H9 (cell line): ENCODE data around the gene NLRP1. TPM values are rescaled to one million over a fixed set of nuclear protein-coding genes. Genes with fewer than 3 reads are reported as not detected.

Experiments
- DNase-seq: peaks from one replicate; pipeline ENCODE4 v3.0.0-alpha.2; 2017
- H2AFZ ChIP-seq: one replicate; pipeline ENCODE4 v1.6.1; 2013; ENCODE audit warnings: mild to moderate bottlenecking, low read length, control low read depth, moderate library complexity
- H2AK5ac ChIP-seq: 2 replicates; pipeline ENCODE4 v1.6.1; 2013; ENCODE audit warnings: low read length, control low read depth, mixed read lengths; ENCODE audit not compliant: insufficient read length
- H2BK120ac ChIP-seq: one replicate; pipeline ENCODE4 v1.6.1; 2013; ENCODE audit warnings: low read depth, mild to moderate bottlenecking, low read length, control low read depth, inconsistent platforms; ENCODE audit not compliant: poor library complexity, severe bottlenecking
- H2BK12ac ChIP-seq: 2 replicates; pipeline ENCODE4 v1.6.1; 2013; ENCODE audit warnings: low read length, control low read depth, mixed read lengths, low read depth; ENCODE audit not compliant: insufficient read length
- H2BK15ac ChIP-seq: 2 replicates; pipeline ENCODE4 v1.6.1; 2013; ENCODE audit warnings: low read depth, low read length, control low read depth
- H2BK20ac ChIP-seq: one replicate; pipeline ENCODE4 v1.6.1; 2013; ENCODE audit warnings: low read depth, mild to moderate bottlenecking, low read length, control low read depth, inconsistent platforms; ENCODE audit not compliant: poor library complexity, severe bottlenecking
- H2BK5ac ChIP-seq: 2 replicates; pipeline ENCODE4 v1.6.1; 2013; ENCODE audit warnings: low read length, control low read depth, mixed read lengths; ENCODE audit not compliant: insufficient read length
- H3K14ac ChIP-seq: 2 replicates; pipeline ENCODE4 v1.6.1; 2013; ENCODE audit warnings: low read length, control low read depth; ENCODE audit not compliant: insufficient read depth
- H3K18ac ChIP-seq: 2 replicates; pipeline ENCODE4 v1.6.1; 2013; ENCODE audit warnings: low read depth, mild to moderate bottlenecking, mixed read lengths, low read length, control low read depth; ENCODE audit not compliant: insufficient read length
- H3K23ac ChIP-seq: 2 replicates; pipeline ENCODE4 v1.6.1; 2013; ENCODE audit warnings: low read length, control low read depth, mixed read lengths, low read depth; ENCODE audit not compliant: insufficient read length
- H3K23me2 ChIP-seq: 2 replicates; pipeline ENCODE4 v1.6.1; 2013; ENCODE audit warnings: low read depth, mild to moderate bottlenecking, mixed read lengths, low read length, control low read depth; ENCODE audit not compliant: insufficient read length, poor library complexity, severe bottlenecking
- H3K27ac ChIP-seq: 2 replicates; pipeline ENCODE4 v1.5.1; 2013; ENCODE audit warnings: low read length, control low read depth, mixed read lengths, low read depth; ENCODE audit not compliant: insufficient read length
- H3K27me3 ChIP-seq: 2 replicates; pipeline ENCODE4 v1.6.1; 2013; ENCODE audit warnings: low read length, control low read depth, inconsistent platforms; ENCODE audit not compliant: insufficient read depth
- H3K4ac ChIP-seq: 2 replicates; pipeline ENCODE4 v1.6.1; 2013; ENCODE audit warnings: low read depth, mild to moderate bottlenecking, control low read depth, inconsistent platforms, low read length, moderate library complexity
- H3K4me1 ChIP-seq: 2 replicates; pipeline ENCODE4 v1.6.1; 2013; ENCODE audit warnings: low read length, control low read depth, inconsistent platforms; ENCODE audit not compliant: insufficient read depth
- H3K4me2 ChIP-seq: 2 replicates; pipeline ENCODE4 v1.6.1; 2013; ENCODE audit warnings: low read length, control low read depth, mixed read lengths; ENCODE audit not compliant: insufficient read length, insufficient read depth
- H3K56ac ChIP-seq: 2 replicates; pipeline ENCODE4 v1.6.1; 2013; ENCODE audit warnings: low read depth, mild to moderate bottlenecking, mixed read lengths, low read length, control low read depth; ENCODE audit not compliant: insufficient read length
- H3K79me1 ChIP-seq: 2 replicates; pipeline ENCODE4 v1.6.1; 2013; ENCODE audit warnings: low read depth, mild to moderate bottlenecking, moderate library complexity, low read length, control low read depth, inconsistent platforms; ENCODE audit not compliant: insufficient read depth, poor library complexity, severe bottlenecking
- H3K79me2 ChIP-seq: 2 replicates; pipeline ENCODE4 v1.6.1; 2013; ENCODE audit warnings: low read length, control low read depth, inconsistent platforms; ENCODE audit not compliant: insufficient read depth
- H3K9ac ChIP-seq: 2 replicates; pipeline ENCODE4 v1.6.1; 2013; ENCODE audit warnings: low read length, control low read depth, mixed read lengths; ENCODE audit not compliant: insufficient read length; ENCODE audit errors: extremely low read depth
- H3K9me3 ChIP-seq: one replicate; pipeline ENCODE4 v1.6.1; 2013; ENCODE audit warnings: low read depth, low read length, inconsistent platforms; ENCODE audit not compliant: control insufficient read depth
- H3T11ph ChIP-seq: one replicate; pipeline ENCODE4 v1.6.1; 2013; ENCODE audit warnings: mild to moderate bottlenecking, low read length, control low read depth, inconsistent platforms
- H4K20me1 ChIP-seq: one replicate; pipeline ENCODE4 v1.6.1; 2013; ENCODE audit not compliant: control insufficient read depth, insufficient read length, insufficient read depth
- H4K5ac ChIP-seq: 2 replicates; pipeline ENCODE4 v1.6.1; 2013; ENCODE audit warnings: low read depth, mild to moderate bottlenecking, mixed read lengths, low read length, control low read depth; ENCODE audit not compliant: insufficient read length
- H4K8ac ChIP-seq: replicated peaks from 2 replicates; pipeline ENCODE4 v1.6.1; 2013; ENCODE audit warnings: low read length, control low read depth, mixed read lengths, low read depth; ENCODE audit not compliant: insufficient read length
- H4K91ac ChIP-seq: 2 replicates; pipeline ENCODE4 v1.6.1; 2013; ENCODE audit warnings: low read depth, mild to moderate bottlenecking, moderate library complexity, mixed read lengths, low read length, control low read depth; ENCODE audit not compliant: insufficient read length
- H3K27ac Mint-ChIP-seq, 3 experiments: 2 replicates in 2 of 3; 3 replicates in 1 of 3; pipeline ENCODE4 v1.8.0; 2020 to 2021; ENCODE audit warnings: mixed read lengths in 3 of 3, mild to moderate bottlenecking in 1 of 3, moderate library complexity in 1 of 3
- H3K27me3 Mint-ChIP-seq: 2 replicates; pipeline ENCODE4 v1.8.0; 2021; ENCODE audit warnings: low read depth, mild to moderate bottlenecking, moderate library complexity, mixed read lengths
- H3K36me3 Mint-ChIP-seq, 3 experiments: 2 replicates in 2 of 3; 3 replicates in 1 of 3; pipeline ENCODE4 v1.8.0; 2020 to 2021; ENCODE audit warnings: low read depth in 3 of 3, mixed read lengths in 3 of 3; ENCODE audit not compliant: insufficient read depth in 1 of 3
- H3K4me1 Mint-ChIP-seq, 2 experiments: 2 replicates each; pipeline ENCODE4 v1.8.0; 2020; ENCODE audit warnings: mixed read lengths in 2 of 2
- H3K4me3 Mint-ChIP-seq, 2 experiments: 2 replicates in 1 of 2; 3 replicates in 1 of 2; pipeline ENCODE4 v1.8.0; 2020 to 2021; ENCODE audit warnings: mild to moderate bottlenecking in 2 of 2, mixed read lengths in 2 of 2, moderate library complexity in 1 of 2
- H3K9me3 Mint-ChIP-seq, 2 experiments: 2 replicates in 1 of 2; 3 replicates in 1 of 2; pipeline ENCODE4 v1.8.0; 2020; ENCODE audit warnings: mild to moderate bottlenecking in 2 of 2, mixed read lengths in 2 of 2, moderate library complexity in 1 of 2
- WGBS: extraction: QIAGEN DNeasy Blood & Tissue Kit; methylation state at CpG from one replicate; pipeline ENCODE4 v1.1.7; 2013; ENCODE audit warnings: missing lambda C conversion rate, low lambda C conversion rate, mixed read lengths; ENCODE audit not compliant: insufficient read length; ENCODE audit errors: extremely low coverage; 5-methylcytosine and 5-hydroxymethylcytosine counted together
- total RNA-seq: library from RNA; stranded (reverse); gene quantifications from 2 replicates; pipeline ENCODE4 v1.2.1, GENCODE V29; 2021
- TF ChIP-seq, protein P1 (sequence below): fragments of 200-600 bp; sonication (generic); conservative IDR thresholded peaks from 3 replicates; pipeline ENCODE4 v1.8.0; 2021; ENCODE audit warnings: antibody characterized with exemption, mild to moderate bottlenecking

Gene NLRP1
- total RNA-seq, 1 experiment from 2014 or later = 12.1 TPM

GRCh38 chr17:5473906-5474305 is 110.4 kb downstream of the NLRP1 start:
- Histone ChIP-seq H3K14ac (no peak overlapping the region), H3K4me1 (no peaks in the 10 kb centered on the region), H2BK5ac (no peak overlapping the region), H3K27ac (no peak overlapping the region), H4K8ac (no peak overlapping the region), H3T11ph (no peak overlapping the region), H3K9ac (no peak overlapping the region), H3K23me2 (no peaks in the 10 kb centered on the region), H3K56ac (no peak overlapping the region), H2BK20ac (no peak overlapping the region), H3K4ac (no peak overlapping the region), H2AFZ (no peak overlapping the region), H3K27me3 (no peaks in the 10 kb centered on the region), H4K5ac (no peak overlapping the region), H3K9me3 (no peaks in the 10 kb centered on the region), H3K79me1 (peaks cover 3% of the 10 kb centered on the region), H2BK15ac (no peak overlapping the region), H4K91ac (no peak overlapping the region), H4K20me1 (no peaks in the 10 kb centered on the region), H2BK120ac (no peak overlapping the region), H3K79me2 (no peaks in the 10 kb centered on the region), H3K4me2 (no peak overlapping the region), H2AK5ac (no peak overlapping the region), H3K18ac (no peak overlapping the region), H3K23ac (no peak overlapping the region), H2BK12ac (no peak overlapping the region)
- Mint-ChIP-seq H3K27me3 (no peaks in the 10 kb centered on the region), H3K27ac (no peak overlapping the region), H3K36me3 (peaks cover 30 to 56% (median 46%) of the 10 kb centered on the region in 3 experiments), H3K4me3 (no peak overlapping the region), H3K4me1 (no peaks in the 10 kb centered on the region), H3K9me3 (no peaks in the 10 kb centered on the region)
- DNase-seq = no peak
- no CpG with 5 or more reads among the region's 2 CpGs for WGBS
- TF ChIP-seq, protein P1, sequence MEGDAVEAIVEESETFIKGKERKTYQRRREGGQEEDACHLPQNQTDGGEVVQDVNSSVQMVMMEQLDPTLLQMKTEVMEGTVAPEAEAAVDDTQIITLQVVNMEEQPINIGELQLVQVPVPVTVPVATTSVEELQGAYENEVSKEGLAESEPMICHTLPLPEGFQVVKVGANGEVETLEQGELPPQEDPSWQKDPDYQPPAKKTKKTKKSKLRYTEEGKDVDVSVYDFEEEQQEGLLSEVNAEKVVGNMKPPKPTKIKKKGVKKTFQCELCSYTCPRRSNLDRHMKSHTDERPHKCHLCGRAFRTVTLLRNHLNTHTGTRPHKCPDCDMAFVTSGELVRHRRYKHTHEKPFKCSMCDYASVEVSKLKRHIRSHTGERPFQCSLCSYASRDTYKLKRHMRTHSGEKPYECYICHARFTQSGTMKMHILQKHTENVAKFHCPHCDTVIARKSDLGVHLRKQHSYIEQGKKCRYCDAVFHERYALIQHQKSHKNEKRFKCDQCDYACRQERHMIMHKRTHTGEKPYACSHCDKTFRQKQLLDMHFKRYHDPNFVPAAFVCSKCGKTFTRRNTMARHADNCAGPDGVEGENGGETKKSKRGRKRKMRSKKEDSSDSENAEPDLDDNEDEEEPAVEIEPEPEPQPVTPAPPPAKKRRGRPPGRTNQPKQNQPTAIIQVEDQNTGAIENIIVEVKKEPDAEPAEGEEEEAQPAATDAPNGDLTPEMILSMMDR = no peak
